Measurements from ENCODE around the gene ZNF471. TPM values are rescaled to one million over a fixed set of nuclear protein-coding genes. Genes with fewer than 3 reads are reported as not detected.
A peak's percentile ranks its signal among the peaks of the same experiment; 100 is the strongest.

ZNF471 gene
- total and polyA plus RNA-seq, 12 donors: 2.9 to 16.0 (median 6.6) TPM

DNA sequence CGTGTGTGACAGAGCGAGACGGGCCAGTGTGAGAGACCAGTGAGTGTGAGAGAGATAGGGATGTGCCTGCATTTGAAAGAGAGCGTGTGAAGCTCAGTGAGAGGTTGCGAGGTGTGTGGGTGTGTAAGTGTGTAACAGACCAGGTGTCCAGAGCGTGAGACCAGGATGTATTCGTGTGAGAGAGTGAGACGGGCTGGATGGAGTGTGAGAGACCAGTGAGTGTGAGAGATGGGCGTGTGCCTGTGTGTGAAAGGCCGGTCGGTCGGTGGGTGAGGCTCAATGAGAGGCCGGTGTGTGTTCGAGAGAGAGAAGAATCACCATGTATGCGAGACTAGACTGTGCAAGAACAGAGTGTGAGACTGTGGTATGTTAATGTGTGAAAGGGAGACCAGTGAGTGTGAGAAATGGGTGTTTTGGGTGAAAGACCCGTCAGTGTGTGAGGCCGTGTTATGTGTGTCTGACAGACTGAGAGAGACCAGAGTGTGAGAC is 679 bp downstream of the ZNF471 start:
- no peaks in the 10 kb centered on the region for H3K27me3 ChIP-seq
- H3K27ac ChIP-seq: peak overlapping the region in 4 of 5 donors; percentile 87 to 97 (median 90)
- 4 to 6% (median 5%) methylated on average over 17 of the region's 17 CpGs for WGBS, 4 donors
- H3K4me3 ChIP-seq: peak overlapping the region in 3 of 4 donors; percentile 52 to 78 (median 64)
- DNase-seq: no peak
- peaks cover 4 to 14% of the 10 kb centered on the region in 2 donors for H3K4me1 ChIP-seq (replicated peaks in 1 of 2)
- H3K36me3 ChIP-seq (replicated peaks in 1 of 2): no peaks in the 10 kb centered on the region
- TF ChIP-seq POLR2A (IDR thresholded peaks at IDR 0.05): no peak
- TF ChIP-seq, protein P1, sequence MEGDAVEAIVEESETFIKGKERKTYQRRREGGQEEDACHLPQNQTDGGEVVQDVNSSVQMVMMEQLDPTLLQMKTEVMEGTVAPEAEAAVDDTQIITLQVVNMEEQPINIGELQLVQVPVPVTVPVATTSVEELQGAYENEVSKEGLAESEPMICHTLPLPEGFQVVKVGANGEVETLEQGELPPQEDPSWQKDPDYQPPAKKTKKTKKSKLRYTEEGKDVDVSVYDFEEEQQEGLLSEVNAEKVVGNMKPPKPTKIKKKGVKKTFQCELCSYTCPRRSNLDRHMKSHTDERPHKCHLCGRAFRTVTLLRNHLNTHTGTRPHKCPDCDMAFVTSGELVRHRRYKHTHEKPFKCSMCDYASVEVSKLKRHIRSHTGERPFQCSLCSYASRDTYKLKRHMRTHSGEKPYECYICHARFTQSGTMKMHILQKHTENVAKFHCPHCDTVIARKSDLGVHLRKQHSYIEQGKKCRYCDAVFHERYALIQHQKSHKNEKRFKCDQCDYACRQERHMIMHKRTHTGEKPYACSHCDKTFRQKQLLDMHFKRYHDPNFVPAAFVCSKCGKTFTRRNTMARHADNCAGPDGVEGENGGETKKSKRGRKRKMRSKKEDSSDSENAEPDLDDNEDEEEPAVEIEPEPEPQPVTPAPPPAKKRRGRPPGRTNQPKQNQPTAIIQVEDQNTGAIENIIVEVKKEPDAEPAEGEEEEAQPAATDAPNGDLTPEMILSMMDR (IDR thresholded peaks at IDR 0.05): no peak
- peaks cover 0 to 4% (median 0%) of the 10 kb centered on the region in 3 donors for H3K9me3 ChIP-seq (replicated peaks in 1 of 3)
- intact Hi-C loops (cut with DNase I): loop anchor here in 1 of 2 donors (10.0 kb wide), 1 partner anchor 104 kb away; the partner anchor contains the start of gene ZNF583

DNA sequence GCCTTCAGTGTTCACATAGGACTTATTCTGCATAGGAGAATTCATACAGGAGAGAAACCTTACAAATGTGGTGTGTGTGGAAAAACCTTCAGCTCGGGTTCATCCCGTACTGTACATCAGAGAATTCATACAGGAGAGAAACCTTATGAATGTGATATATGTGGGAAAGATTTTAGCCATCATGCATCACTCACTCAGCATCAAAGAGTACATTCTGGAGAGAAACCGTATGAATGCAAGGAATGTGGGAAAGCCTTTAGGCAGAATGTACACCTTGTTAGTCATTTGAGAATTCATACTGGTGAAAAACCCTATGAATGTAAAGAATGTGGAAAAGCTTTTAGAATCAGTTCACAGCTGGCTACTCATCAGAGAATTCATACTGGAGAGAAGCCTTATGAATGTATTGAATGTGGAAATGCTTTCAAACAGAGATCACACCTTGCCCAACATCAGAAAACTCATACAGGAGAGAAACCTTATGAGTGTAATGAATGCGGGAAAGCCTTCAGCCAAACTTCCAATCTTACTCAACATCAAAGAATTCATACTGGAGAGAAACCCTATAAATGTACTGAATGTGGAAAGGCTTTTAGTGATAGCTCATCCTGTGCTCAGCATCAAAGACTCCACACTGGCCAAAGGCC is 17.7 kb downstream of the ZNF471 start:
- DNase-seq: no peak
- no peak overlapping the region for H3K4me3 ChIP-seq
- H3K27me3 ChIP-seq: no peaks in the 10 kb centered on the region
- peaks cover 15 to 88% (median 19%) of the 10 kb centered on the region in 3 donors for H3K9me3 ChIP-seq (replicated peaks in 1 of 3)
- WGBS, 4 donors: 86 to 95% (median 94%) methylated on average over 4 of the region's 4 CpGs
- TF ChIP-seq POLR2A (IDR thresholded peaks at IDR 0.05): no peak
- TF ChIP-seq, protein P1 (IDR thresholded peaks at IDR 0.05): no peak
- H3K36me3 ChIP-seq (replicated peaks in 1 of 2): no peaks in the 10 kb centered on the region
- H3K4me1 ChIP-seq (replicated peaks in 1 of 2): no peaks in the 10 kb centered on the region
- no peak overlapping the region for H3K27ac ChIP-seq
- intact Hi-C loops (cut with DNase I): no loop called here

DNA sequence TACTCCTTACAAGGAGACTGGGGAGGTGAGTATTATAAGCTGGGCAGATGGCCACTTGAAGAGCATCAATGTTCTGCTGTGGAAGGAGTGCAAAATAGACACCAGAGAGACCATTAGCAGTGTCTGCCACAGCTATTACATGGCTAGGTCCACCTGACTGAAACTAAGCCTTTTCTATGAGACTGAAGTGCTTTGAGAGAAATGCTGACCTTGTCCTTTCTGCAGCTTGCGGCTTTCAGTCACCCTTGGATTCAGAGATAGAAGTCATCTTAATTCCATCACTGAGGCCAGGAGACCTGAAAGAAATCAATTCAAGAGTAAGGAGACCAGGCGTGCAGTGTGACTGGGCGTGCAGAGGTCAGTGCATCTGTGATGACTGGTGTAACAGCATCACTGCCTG is 29.8 kb downstream of the ZNF471 start:
- 91 to 100% (median 98%) methylated on average over 2 to 3 of the region's 3 CpGs for WGBS, 4 donors
- intact Hi-C loops (cut with DNase I): loop anchor here in 1 of 2 donors (10.0 kb wide), 1 partner anchor 113 kb away; no protein-coding TSS in a partner anchor
- no peak for DNase-seq
- H3K36me3 ChIP-seq (replicated peaks in 1 of 2): no peaks in the 10 kb centered on the region
- no peak for TF ChIP-seq POLR2A (IDR thresholded peaks at IDR 0.05)
- TF ChIP-seq, protein P1 (IDR thresholded peaks at IDR 0.05): no peak
- peak overlapping the region in 1 of 4 donors; percentile 80 for H3K4me3 ChIP-seq
- no peak overlapping the region for H3K27ac ChIP-seq
- H3K9me3 ChIP-seq (replicated peaks in 1 of 3): peaks cover 0 to 31% (median 0%) of the 10 kb centered on the region in 3 donors
- H3K27me3 ChIP-seq: no peaks in the 10 kb centered on the region
- peaks cover 4 to 10% of the 10 kb centered on the region in 2 donors for H3K4me1 ChIP-seq (replicated peaks in 1 of 2)

DNA sequence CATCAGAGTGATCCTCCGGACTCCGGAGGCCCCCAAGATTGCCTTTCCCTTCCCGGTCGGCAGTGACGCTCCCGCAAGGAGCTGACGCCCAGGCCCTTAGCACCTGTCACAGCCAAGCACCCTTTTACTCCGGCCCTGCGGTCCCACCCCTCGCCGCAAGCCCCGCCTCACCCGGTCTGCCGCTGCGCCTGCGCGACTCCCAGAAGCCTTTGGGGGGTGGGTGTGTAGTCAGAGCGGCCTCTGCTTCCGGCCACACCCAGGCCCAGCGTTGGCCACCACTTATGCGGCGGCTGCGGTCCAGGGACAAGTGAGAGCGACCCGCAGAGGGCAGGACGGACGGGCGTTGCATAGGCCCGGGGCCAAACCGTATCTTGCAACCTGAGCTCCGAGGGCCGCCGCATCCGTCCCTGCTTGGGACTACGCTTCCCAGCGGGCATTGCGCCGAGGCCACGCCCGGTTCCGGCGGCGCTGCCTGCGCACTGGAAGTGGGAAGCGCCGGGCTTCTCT is 30.7 kb downstream of the ZNF471 start:
- H3K27ac ChIP-seq: peak overlapping the region; percentile 39 to 93 (median 72)
- TF ChIP-seq, protein P1 (IDR thresholded peaks at IDR 0.05): peak in 3 of 6 experiments; percentile 18 to 28 (median 25)
- TF ChIP-seq POLR2A (IDR thresholded peaks at IDR 0.05): peak in 1 of 2 donors; percentile 9
- DNase-seq: peak; percentile 87 to 94 (median 93)
- peaks cover 4 to 10% of the 10 kb centered on the region in 2 donors for H3K4me1 ChIP-seq (replicated peaks in 1 of 2)
- H3K4me3 ChIP-seq: peak overlapping the region; percentile 56 to 98 (median 68)
- peaks cover 0 to 34% (median 0%) of the 10 kb centered on the region in 3 donors for H3K9me3 ChIP-seq (replicated peaks in 1 of 3)
- 0 to 3% (median 1%) methylated on average over 17 to 46 of the region's 46 CpGs for WGBS, 4 donors
- H3K27me3 ChIP-seq: no peaks in the 10 kb centered on the region
- no peaks in the 10 kb centered on the region for H3K36me3 ChIP-seq (replicated peaks in 1 of 2)
- intact Hi-C loops (cut with DNase I): loop anchor here in 1 of 2 donors (10.0 kb wide), 1 partner anchor 114 kb away; no protein-coding TSS in a partner anchor

Data from adrenal gland (tissue), 12 donors.